A549 (cell line): ENCODE measurements around the gene HMGCL.

ENCODE experiments used
- CHD2 ChIP-seq: fragments of 150-350 bp; IDR thresholded peaks from 2 replicates; pipeline ENCODE4 v1.6.1; 2014; ENCODE audit warnings: low read length; ENCODE audit not compliant: partially characterized antibody
- CTCF ChIP-seq: fragments of >200 bp; sonication (Bioruptor Twin); formaldehyde crosslinking; IDR thresholded peaks from 3 replicates; pipeline ENCODE4 v1.5.1; 2016
- JUN ChIP-seq, 2 experiments: fragments of >200 bp; sonication (Bioruptor Twin); formaldehyde crosslinking; IDR thresholded peaks; 2 replicates in 1 of 2; 3 replicates in 1 of 2; pipeline ENCODE4 v1.6.1; 2016 to 2017
- POLR2A ChIP-seq: IDR thresholded peaks from 2 replicates; pipeline ENCODE4 v1.6.1; 2012; ENCODE audit warnings: mild to moderate bottlenecking, low read length
- RCOR1 ChIP-seq: fragments of 150-350 bp; IDR thresholded peaks from 2 replicates; pipeline ENCODE4 v1.6.1; 2014; ENCODE audit warnings: antibody characterized with exemption, low read length, low read depth
- REST ChIP-seq: fragments of 200-600 bp; sonication (generic); IDR thresholded peaks from 2 replicates; pipeline ENCODE4 v1.6.1; 2016; ENCODE audit warnings: antibody characterized with exemption, mild to moderate bottlenecking, moderate library complexity
- RNF2 ChIP-seq: fragments of 200-600 bp; sonication (generic); IDR thresholded peaks from 2 replicates; pipeline ENCODE4 v1.6.1; 2016; ENCODE audit warnings: low read depth, mild to moderate bottlenecking, antibody characterized with exemption, moderate library complexity, borderline replicate concordance
- SREBF2 ChIP-seq: fragments of 450-650 bp; IDR thresholded peaks from 2 replicates; pipeline ENCODE4 v1.6.1; 2014; ENCODE audit warnings: mild to moderate bottlenecking, moderate library complexity

GRCh38 chr1:23804183-23804835 lies 20.9 kb downstream of the HMGCL start:
- TF ChIP-seq SREBF2 (no peak), JUN (IDR thresholded peaks at IDR 0.05) (no peak), RNF2 (no peak), REST (no peak), CTCF (no peak), RCOR1 (no peak), POLR2A (no peak), CHD2 (no peak)
